SK-N-MC (cell line): ENCODE results near the gene C4orf50.

Experiments
- DNase-seq: peaks from one replicate; pipeline ENCODE4 v3.0.0-alpha.2; 2011; ENCODE audit warnings: low read depth, low spot score
- H3K27ac ChIP-seq: fragments of 200-600 bp; sonication (generic); 2 replicates; pipeline ENCODE4 v1.5.1; 2016; ENCODE audit warnings: mixed run types
- H3K36me3 ChIP-seq: fragments of 200-600 bp; sonication (generic); 2 replicates; pipeline ENCODE4 v1.6.1; 2017; ENCODE audit warnings: antibody characterized with exemption, low read length, mixed read lengths; ENCODE audit not compliant: insufficient read depth
- H3K4me3 ChIP-seq: fragments of 200-600 bp; sonication (generic); 2 replicates; pipeline ENCODE4 v1.5.1; 2016
- H3K9ac ChIP-seq: fragments of 200-600 bp; sonication (generic); 2 replicates; pipeline ENCODE4 v1.8.0; 2017; ENCODE audit warnings: mixed run types, mixed read lengths; ENCODE audit not compliant: insufficient read length
- H3K9me3 ChIP-seq: fragments of 200-600 bp; sonication (generic); 2 replicates; pipeline ENCODE4 v1.6.1; 2017; ENCODE audit warnings: low read depth, mild to moderate bottlenecking, antibody characterized with exemption, low read length, moderate library complexity, mixed read lengths
- EZH2 ChIP-seq: fragments of 200-600 bp; sonication (generic); IDR thresholded peaks from one replicate; pipeline ENCODE4 v1.6.1; 2017; ENCODE audit warnings: antibody characterized with exemption
- FOXP2 ChIP-seq: optimal IDR thresholded peaks from 2 replicates; pipeline ENCODE3; 2011; ENCODE audit warnings: mild to moderate bottlenecking, moderate library complexity; ENCODE audit not compliant: insufficient read depth; ENCODE audit errors: extremely low read length, control extremely low read depth
- POLR2AphosphoS5 ChIP-seq: IDR thresholded peaks from 2 replicates; pipeline ENCODE4 v1.6.1; 2012; ENCODE audit warnings: mild to moderate bottlenecking, low read depth, low read length, borderline replicate concordance

The C4orf50 gene

DNA sequence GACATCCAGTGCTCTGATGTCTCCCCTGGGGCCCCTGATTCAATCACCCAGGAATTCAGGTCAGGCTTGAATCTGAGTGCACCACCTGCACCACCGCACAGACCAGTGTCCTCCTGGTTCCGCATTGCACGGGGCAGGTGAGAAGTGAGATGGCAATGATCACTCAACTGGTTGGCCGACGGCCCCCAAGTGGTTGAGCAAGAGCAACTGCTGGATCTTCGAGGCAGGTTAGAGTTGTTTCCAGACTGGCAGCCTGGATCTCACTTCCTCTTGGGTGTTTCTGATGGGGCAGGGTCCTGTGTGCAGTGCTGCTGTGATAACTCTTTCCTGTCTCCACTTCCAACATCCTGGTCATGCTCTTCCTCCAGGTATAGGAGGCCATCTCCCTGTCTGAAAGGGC lies 50.4 kb downstream of the C4orf50 start:
- H3K4me3 ChIP-seq, result no peak overlapping the region
- H3K36me3 ChIP-seq, result no peaks in the 10 kb centered on the region
- no peaks in the 10 kb centered on the region for H3K9me3 ChIP-seq
- TF ChIP-seq POLR2AphosphoS5 (no peak), EZH2 (no peak), FOXP2 (no peak)
- no peak for DNase-seq
- H3K27ac ChIP-seq, result no peak overlapping the region
- H3K9ac ChIP-seq, result no peak overlapping the region

DNA sequence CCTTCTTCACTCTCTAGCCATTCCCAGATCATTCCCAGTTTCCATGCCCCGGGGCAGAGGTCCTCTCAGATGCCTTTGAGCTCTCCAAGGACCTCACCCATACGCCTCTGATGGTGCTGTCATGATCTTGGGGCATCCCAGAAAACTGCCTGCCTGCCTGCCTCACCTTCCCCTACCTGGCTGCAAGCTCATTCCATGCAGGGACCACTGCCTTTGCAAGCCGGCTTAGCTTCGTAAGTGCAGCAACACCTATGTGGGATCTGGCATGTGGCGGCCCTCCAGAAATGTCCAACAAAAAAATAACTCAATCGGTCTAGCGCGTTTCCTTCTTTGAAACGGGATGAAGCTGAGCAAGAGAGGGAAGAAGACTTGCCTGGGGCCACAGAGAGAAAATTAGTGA lies 53.0 kb downstream of the C4orf50 start:
- Histone ChIP-seq H3K4me3 (no peak overlapping the region), H3K9ac (no peak overlapping the region), H3K9me3 (no peaks in the 10 kb centered on the region), H3K27ac (no peak overlapping the region), H3K36me3 (no peaks in the 10 kb centered on the region)
- DNase-seq, result no peak
- TF ChIP-seq POLR2AphosphoS5, result no peak
- TF ChIP-seq EZH2, result no peak
- TF ChIP-seq FOXP2, result no peak

DNA sequence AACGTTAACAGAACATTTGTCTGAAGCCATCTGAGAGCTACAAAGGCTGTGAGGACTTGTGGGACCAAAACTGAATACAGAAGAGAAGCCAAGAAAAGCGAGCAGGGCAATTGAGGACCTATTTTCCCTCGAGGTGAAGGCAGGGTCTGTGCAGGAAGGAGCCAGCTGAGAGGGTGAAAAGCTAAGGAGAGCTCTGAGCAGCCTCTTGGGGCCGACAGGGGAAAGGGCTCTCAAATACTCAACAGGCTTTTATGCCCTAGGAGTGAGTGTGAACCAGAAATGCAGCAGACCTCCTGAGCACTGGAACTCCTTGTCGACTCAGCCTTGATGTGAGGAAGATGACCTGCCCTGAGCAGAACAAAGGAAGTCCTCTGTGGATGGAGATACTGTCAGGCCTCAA lies 54.2 kb downstream of the C4orf50 start:
- Histone ChIP-seq H3K36me3 (no peaks in the 10 kb centered on the region), H3K4me3 (no peak overlapping the region), H3K9me3 (no peaks in the 10 kb centered on the region), H3K27ac (no peak overlapping the region), H3K9ac (no peak overlapping the region)
- TF ChIP-seq FOXP2, result no peak
- no peak for DNase-seq

GRCh38 chr4:5963611-5964010 lies 54.6 kb downstream of the C4orf50 start:
- H3K9ac ChIP-seq, result no peak overlapping the region
- no peaks in the 10 kb centered on the region for H3K9me3 ChIP-seq
- no peaks in the 10 kb centered on the region for H3K36me3 ChIP-seq
- H3K27ac ChIP-seq, result no peak overlapping the region
- TF ChIP-seq POLR2AphosphoS5 (no peak), FOXP2 (no peak), EZH2 (no peak)
- DNase-seq, result no peak
- no peak overlapping the region for H3K4me3 ChIP-seq

GRCh38 chr4:5962416-5962815 lies 55.8 kb downstream of the C4orf50 start:
- Histone ChIP-seq H3K9ac (no peak overlapping the region), H3K27ac (no peak overlapping the region), H3K36me3 (no peaks in the 10 kb centered on the region), H3K4me3 (no peak overlapping the region), H3K9me3 (no peaks in the 10 kb centered on the region)
- no peak for TF ChIP-seq EZH2
- no peak for TF ChIP-seq FOXP2
- no peak for TF ChIP-seq POLR2AphosphoS5
- no peak for DNase-seq

- no peak overlapping the region for H3K4me3 ChIP-seq
- H3K9ac ChIP-seq, result no peak overlapping the region
- no peaks in the 10 kb centered on the region for H3K36me3 ChIP-seq
- H3K27ac ChIP-seq, result no peak overlapping the region
- no peak for TF ChIP-seq FOXP2
- no peaks in the 10 kb centered on the region for H3K9me3 ChIP-seq
- no peak for DNase-seq
These were observed 57.9 kb downstream of the C4orf50 start for GRCh38 chr4:5960252-5960880.

- no peaks in the 10 kb centered on the region for H3K9me3 ChIP-seq
- TF ChIP-seq EZH2, result no peak
- no peak for TF ChIP-seq FOXP2
- TF ChIP-seq POLR2AphosphoS5, result no peak
- H3K9ac ChIP-seq, result no peak overlapping the region
- no peak overlapping the region for H3K4me3 ChIP-seq
- no peak for DNase-seq
- no peaks in the 10 kb centered on the region for H3K36me3 ChIP-seq
- no peak overlapping the region for H3K27ac ChIP-seq
These were observed 58.8 kb downstream of the C4orf50 start for GRCh38 chr4:5959211-5959982.

GRCh38 chr4:5958199-5958735 lies 60.0 kb downstream of the C4orf50 start:
- Histone ChIP-seq H3K27ac (no peak overlapping the region), H3K4me3 (no peak overlapping the region), H3K9me3 (no peaks in the 10 kb centered on the region), H3K9ac (no peak overlapping the region), H3K36me3 (no peaks in the 10 kb centered on the region)
- TF ChIP-seq POLR2AphosphoS5 (no peak), FOXP2 (no peak), EZH2 (no peak)
- no peak for DNase-seq

DNA sequence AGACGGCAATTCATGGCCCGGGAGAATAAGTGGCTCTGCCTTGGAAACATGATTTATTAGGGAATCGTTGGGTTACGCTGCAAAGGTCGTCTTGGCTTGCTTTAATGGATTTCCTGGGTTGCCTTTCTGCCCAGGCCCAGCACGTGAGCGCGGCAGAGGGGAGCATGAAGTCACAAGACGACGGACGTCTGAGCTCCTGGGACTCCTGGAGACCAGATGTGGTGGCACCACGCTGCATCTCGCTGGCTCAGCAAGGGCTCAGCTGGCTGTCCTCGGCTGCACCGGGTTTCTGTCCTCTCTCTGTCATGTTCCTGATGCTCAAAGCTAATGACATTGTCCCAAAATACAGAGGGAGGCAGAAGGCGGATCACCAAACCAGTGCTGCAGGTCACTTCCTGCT lies 61.2 kb downstream of the C4orf50 start:
- Histone ChIP-seq H3K27ac (no peak overlapping the region), H3K9ac (no peak overlapping the region), H3K9me3 (no peaks in the 10 kb centered on the region), H3K4me3 (no peak overlapping the region), H3K36me3 (no peaks in the 10 kb centered on the region)
- no peak for DNase-seq
- TF ChIP-seq FOXP2 (no peak), EZH2 (no peak), POLR2AphosphoS5 (no peak)
